HL-60 (cell line): Measurements from ENCODE around the gene ELFN2.

Source experiments
- DNase-seq, 2 experiments: peaks; one replicate each; pipeline ENCODE4 v3.0.0-alpha.2; 2010 to 2020; ENCODE audit warnings: low read depth in 1 of 2, low spot score in 1 of 2
- H3K27ac ChIP-seq: fragments of 250-450 bp; sonication (Bioruptor Pico); replicated peaks from 2 replicates; pipeline ENCODE4 v1.5.1; 2020; ENCODE audit warnings: mild to moderate bottlenecking, moderate library complexity
- H3K27me3 ChIP-seq: fragments of 250-450 bp; sonication (Bioruptor Pico); 2 replicates; pipeline ENCODE4 v1.5.1; 2021; ENCODE audit warnings: mild to moderate bottlenecking, moderate library complexity; ENCODE audit not compliant: insufficient read depth, poor library complexity, severe bottlenecking
- H3K4me3 ChIP-seq: replicated peaks from 2 replicates; pipeline ENCODE4 v1.5.1; 2011; ENCODE audit warnings: mild to moderate bottlenecking, control low read depth, low read length; ENCODE audit not compliant: insufficient read depth
- CTCF ChIP-seq: IDR thresholded peaks from one replicate; pipeline ENCODE4 v1.5.1; 2011; ENCODE audit warnings: low read length, control low read depth, inconsistent platforms; ENCODE audit not compliant: insufficient read depth
- GABPA ChIP-seq: IDR thresholded peaks from 2 replicates; pipeline ENCODE4 v1.6.1; 2012; ENCODE audit warnings: low read depth
- POLR2AphosphoS5 ChIP-seq: IDR thresholded peaks from 2 replicates; pipeline ENCODE4 v1.6.1; 2012; ENCODE audit warnings: low read depth
- REST ChIP-seq: IDR thresholded peaks from 2 replicates; pipeline ENCODE4 v1.6.1; 2012; ENCODE audit warnings: low read depth; ENCODE audit not compliant: insufficient replicate concordance
- SPI1 ChIP-seq: IDR thresholded peaks from 2 replicates; pipeline ENCODE4 v1.6.1; 2012; ENCODE audit warnings: low read depth, mild to moderate bottlenecking, borderline replicate concordance

Gene ELFN2

GRCh38 chr22:37371911-37372310 lies 55.4 kb downstream of the ELFN2 start:
- Histone ChIP-seq H3K27ac (no peak overlapping the region), H3K27me3 (peaks cover 9% of the 10 kb centered on the region), H3K4me3 (no peak overlapping the region)
- no peak for DNase-seq
- TF ChIP-seq POLR2AphosphoS5, result no peak
- TF ChIP-seq GABPA, result no peak
- no peak for TF ChIP-seq REST
- no peak for TF ChIP-seq CTCF
- TF ChIP-seq SPI1, result no peak

- Histone ChIP-seq H3K27me3 (peaks cover 9% of the 10 kb centered on the region), H3K27ac (no peak overlapping the region), H3K4me3 (no peak overlapping the region)
- TF ChIP-seq SPI1 (no peak), GABPA (no peak), POLR2AphosphoS5 (no peak), REST (no peak), CTCF (no peak)
- DNase-seq, result no peak
Observed at GRCh38 chr22:37371491-37371890, 55.8 kb downstream of the ELFN2 start.

GRCh38 chr22:37370306-37370979 lies 56.8 kb downstream of the ELFN2 start:
- H3K27ac ChIP-seq, result no peak overlapping the region
- H3K27me3 ChIP-seq, result peaks cover 2% of the 10 kb centered on the region
- no peak for TF ChIP-seq CTCF
- TF ChIP-seq REST, result no peak
- peak; percentile 93 for TF ChIP-seq SPI1
- TF ChIP-seq POLR2AphosphoS5, result peak; percentile 54
- TF ChIP-seq GABPA, result no peak
- H3K4me3 ChIP-seq, result no peak overlapping the region
- peak; percentile 62 to 77 for DNase-seq
